Hematopoietic multipotent progenitor cell treated with erythropoietin and hydrocortisone succinate and interleukin-3 and kit ligand, for 15 days (in vitro differentiated cells): Measurements from ENCODE around the gene TMOD2.

Experiments used
- DNase-seq: peaks from one replicate; pipeline ENCODE4 v3.0.0-alpha.2; 2015; ENCODE audit warnings: low spot score

The TMOD2 gene

DNA sequence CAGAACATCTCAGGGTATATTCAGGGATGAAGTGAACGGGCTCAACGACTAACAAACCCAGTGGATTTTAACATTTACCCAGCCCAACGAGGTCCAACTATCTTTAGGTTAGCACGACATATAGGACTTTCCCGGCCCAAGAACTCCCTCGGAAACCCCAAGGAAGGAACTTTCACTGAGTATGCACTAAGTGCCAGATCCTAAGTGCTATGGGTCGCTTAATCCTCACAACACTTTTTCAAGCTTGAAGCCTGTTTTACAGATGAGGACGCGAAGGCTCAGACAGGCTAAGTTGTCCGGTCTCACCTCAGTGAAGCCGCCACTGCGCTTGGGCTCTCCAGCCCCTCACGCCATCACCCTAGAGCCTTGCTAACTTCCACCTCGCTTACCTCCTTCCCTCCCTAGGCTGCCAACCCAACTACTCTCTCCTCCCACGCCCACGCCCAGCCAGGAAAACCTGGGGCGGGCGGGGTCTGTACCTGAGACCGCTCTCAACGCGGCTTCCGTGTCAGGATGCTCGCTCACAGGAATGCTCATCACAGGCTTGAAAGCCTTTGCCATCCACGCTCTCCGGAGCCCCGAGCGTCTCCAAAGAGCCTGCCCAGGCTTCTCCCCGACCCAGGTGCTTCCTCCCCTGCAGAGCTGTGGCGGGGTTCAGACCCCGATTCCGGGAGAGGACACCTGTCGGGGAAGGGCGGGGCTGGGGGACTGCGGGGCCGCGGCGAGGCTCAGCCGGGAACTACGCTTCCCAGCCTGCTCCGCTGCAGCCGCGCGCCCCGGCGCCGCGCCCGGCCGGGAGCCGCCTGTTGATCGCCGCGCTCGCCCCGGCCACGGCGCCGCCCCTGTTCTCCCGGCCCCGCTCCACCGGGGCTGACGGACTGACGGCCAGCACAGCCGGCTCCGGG, at the start of gene TMOD2:
TSS of gene TMOD2 (plus strand) at position 806 of the 905 bp plus-strand sequence. CDS start 14,845 bp downstream, outside the sequence.
- no peak for DNase-seq

- peak; percentile 51 for DNase-seq
These were observed 48.7 kb upstream of the TMOD2 start for GRCh38 chr15:51702710-51703109.

GRCh38 chr15:51706291-51706690, 45.1 kb upstream of the TMOD2 start:
- DNase-seq = peak; percentile 53

- DNase-seq = peak; percentile 16
These were observed 44.3 kb upstream of the TMOD2 start for GRCh38 chr15:51706926-51707608.

- DNase-seq = no peak
These were observed 43.4 kb upstream of the TMOD2 start for GRCh38 chr15:51708013-51708412.

GRCh38 chr15:51709031-51709430, 42.4 kb upstream of the TMOD2 start:
- DNase-seq = no peak

DNA sequence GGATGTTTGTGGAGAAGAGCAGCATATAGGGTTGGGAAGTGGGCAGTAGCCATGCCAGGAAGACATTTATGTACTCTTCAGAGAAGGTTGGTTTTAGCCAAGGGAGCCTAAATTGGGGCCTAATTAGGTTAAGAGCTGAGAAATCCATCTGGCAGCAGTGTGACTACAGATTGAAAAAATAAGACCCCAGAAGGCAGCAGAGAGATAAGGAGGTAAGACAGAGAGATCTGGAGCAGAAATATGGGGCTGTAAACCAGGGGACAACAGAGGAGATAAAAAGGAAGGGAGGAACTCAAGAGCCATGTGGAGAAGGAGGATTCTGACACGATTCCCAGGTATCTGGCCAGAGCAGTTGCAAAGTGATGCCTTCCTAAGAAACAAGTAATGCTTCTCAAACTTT, 37.2 kb upstream of the TMOD2 start:
- no peak for DNase-seq

DNA sequence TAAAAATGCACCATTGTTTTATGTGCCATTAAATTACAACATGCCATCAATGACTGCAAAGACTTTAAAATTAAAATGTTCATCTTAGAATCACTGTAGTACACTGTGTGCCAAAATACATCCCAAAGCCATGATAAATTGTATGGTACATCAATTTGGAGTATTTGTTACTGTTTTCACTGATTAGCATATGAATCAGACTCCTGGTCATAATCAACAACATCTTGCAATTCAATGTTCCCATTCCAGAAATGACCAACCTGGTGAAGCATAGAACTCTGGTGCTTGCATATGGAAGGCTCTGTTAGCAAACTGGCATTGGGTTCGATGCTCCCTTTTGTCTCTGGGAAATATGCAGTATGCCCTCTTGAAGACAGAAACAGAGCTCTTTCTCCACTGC, 36.5 kb upstream of the TMOD2 start:
- no peak for DNase-seq

DNA sequence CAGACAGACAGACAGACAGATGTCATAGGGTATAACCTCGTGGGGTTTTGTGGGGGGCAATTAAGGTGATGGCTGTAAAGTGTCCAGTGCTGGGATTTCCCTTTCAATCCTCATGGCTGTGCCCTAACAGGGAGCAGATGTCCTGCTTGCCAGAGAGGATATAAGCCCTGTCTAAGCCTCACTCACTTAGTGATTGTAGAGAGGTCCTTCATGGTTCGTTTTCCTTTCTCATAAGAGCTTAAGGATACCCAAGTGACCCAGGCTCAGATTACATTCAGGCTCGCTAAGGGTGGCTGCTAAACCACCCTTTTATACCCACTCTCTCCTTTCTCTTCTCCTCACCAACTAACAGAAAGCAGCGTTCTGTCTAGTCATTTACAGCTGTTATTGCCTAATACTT, 33.2 kb upstream of the TMOD2 start:
- no peak for DNase-seq

DNA sequence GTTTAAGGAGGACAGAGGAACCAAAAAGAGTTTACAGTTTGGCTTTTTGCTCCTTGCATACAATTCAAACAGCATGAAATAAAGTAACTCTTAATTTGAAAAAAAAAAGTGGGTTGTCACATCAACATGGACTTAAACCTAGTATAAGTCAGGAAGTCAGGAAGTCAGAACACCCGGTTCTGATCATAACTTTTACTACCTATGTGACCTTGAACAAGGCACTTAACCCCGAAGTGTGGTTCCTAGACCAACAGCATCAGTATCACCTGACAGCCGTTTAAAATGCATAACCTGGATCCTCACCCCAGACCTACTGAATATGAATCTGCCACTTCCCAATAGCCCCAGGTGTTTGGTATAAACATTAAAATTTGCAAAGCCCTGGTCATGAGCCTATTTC, 32.7 kb upstream of the TMOD2 start:
- DNase-seq = no peak

DNA sequence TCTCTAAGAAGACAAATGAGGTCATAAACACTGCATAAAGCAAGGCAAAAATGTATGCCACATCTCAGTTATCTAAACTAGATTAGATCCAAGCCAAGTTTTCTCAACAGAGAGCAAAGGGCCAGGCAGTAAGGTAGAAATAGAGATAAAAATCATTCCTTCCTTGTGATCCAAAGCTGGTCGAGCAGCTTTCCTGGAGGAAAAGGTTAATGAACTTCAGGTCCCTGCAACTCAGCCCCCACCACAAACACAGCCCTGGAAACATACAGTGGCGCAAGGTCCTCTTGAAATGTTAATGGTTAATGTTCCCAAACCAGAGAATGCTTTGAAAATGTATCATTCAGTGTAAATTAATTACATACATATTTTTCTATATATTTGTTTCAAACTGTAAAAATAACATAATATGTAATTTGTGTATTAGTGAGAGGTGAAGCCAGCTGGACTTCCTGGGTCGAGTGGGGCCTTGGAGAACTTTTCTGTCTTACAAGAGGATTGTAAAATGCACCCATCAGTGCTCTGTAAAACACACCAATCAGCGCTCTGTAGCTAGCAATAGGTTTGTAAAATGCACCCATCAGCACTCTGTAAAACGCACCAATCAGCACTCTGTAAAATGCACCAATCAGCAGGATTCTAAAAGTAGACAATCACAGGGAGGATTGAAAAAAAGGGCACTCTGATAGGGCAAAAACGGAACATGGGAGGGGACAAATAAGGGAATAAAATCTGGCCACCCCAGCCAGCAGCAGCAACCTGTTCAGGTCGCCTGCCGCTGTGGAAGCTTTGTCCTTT, 31.0 kb upstream of the TMOD2 start:
- DNase-seq = no peak

- no peak for DNase-seq
These were observed 30.0 kb upstream of the TMOD2 start for GRCh38 chr15:51721199-51721960.

GRCh38 chr15:51724199-51724598, 27.2 kb upstream of the TMOD2 start:
- no peak for DNase-seq

DNA sequence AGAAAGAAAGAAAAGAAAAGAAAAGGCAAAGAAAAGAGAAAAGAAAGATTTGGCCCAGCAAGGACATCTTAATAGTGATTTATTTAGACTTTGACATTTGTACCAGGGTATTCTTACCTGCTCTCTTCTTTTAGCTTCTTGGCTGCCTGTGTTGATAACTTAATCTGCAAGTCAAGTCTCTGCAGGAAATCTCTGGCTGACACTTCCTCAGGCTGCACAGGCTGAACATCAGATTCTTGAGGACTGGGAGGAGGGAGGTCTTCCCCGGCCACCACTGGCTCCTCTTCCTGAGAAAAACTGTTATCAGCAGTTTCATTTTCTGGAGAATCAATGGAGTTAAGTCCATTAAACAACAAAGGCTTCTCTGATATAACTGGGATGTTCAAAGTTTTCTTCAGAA, 26.7 kb upstream of the TMOD2 start:
- DNase-seq = no peak

DNA sequence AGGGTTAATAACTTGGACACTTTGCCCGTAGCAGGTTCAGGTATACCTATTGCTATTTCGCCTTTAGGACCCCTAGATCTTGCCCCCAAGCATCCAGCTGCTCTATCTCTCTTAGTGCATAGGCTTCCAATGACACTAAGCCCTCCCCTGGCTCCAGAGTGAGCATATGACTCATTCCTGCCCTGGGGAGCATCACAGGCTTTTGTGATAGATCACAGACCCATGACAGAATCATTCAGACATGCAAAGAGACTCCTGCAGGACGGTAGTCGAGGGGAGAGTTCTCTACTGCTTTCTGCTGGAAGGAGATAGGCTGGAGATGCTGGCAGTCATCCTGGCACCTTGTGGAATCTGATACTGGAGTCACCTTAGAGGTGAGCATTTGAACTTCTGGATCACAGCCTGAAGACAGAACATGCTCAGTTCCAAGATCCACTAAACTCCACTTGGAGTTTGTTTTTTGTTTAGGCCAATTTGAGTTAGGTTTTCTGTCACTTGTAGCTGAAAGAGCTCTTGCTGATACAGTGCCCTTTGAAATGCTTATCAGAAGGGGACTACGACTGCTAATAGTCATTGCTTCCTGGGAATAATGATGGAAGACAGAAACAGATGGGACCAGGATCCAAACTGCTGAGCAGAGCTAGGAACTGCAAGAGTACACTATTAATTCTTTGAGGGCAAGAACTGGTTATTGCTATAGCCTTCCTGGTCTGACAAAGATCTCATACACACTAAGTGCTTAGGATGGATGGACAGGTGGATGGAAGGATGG, 24.9 kb upstream of the TMOD2 start:
- peak; percentile 34 for DNase-seq

- DNase-seq = no peak
These were observed 24.1 kb upstream of the TMOD2 start for GRCh38 chr15:51727141-51727897.

- DNase-seq = peak; percentile 16
These were observed 19.7 kb upstream of the TMOD2 start for GRCh38 chr15:51731549-51732267.

DNA sequence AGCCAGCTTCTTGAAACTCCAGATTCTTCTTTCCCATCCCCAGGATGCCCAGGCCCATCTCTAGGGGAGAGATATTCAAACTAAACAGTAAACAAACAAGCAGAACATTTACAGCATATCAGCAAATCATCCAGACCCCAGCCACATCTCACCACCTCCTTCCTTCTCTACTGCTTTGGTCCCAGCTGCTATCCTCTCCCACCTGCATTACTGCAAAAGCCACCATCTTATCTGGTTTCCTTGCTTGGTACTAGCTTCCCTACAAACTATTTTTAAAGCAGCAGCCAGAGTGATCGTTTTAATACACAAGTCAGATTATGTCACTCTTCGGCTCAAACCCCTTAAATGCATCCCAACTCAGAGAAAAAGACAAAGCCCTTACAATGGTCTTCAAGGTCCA, 18.8 kb upstream of the TMOD2 start:
- DNase-seq = no peak

DNA sequence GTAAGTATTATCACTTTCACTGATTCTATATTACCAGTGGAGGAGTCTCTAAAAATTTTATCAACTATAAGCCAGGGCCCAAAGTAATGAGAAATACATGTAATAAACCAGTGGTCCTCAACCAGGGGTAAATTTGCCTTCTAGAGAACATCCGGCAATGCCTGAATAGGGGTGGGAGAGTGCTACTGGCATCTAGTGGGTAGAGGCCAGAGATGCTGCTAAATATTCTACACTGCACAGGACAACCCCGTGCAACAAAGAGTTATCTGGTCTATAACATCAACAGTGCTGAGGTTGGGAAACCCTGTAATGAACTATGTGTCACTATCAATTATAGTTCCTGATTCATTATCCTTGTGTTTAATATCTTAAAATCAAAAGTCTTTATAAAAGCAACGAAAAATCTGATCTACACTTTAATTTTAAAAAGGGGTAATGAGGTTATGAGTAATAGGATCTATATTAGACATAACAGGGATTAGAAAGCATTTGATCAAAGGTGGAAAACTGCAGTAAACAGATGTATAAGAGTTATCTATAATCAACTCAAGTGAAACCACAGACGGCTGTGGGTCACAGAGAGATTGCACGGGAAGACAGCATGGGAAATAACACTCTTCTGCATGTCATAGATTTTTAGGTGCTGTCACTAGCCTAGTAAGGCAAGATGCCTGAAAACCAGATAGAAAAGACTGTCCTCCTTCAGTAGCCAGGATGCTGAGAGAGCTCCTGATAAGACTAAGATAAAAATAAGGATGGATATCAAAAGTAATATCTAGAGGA, 16.0 kb upstream of the TMOD2 start:
- no peak for DNase-seq
